Astrocyte of the cerebellum (primary cell): ENCODE data around the gene SLC6A8.

Experiments used
- DNase-seq: peaks from one replicate; pipeline ENCODE4 v3.0.0-alpha.2; 2011; ENCODE audit warnings: low read depth
- H3K4me3 ChIP-seq: 2 replicates; pipeline ENCODE4 v1.5.1; 2011; ENCODE audit warnings: mild to moderate bottlenecking, low read depth, low read length, moderate library complexity
- CTCF ChIP-seq: IDR thresholded peaks from 2 replicates; pipeline ENCODE4 v1.5.1; 2012; ENCODE audit warnings: low read length, low read depth, moderate library complexity, mild to moderate bottlenecking; ENCODE audit errors: missing control alignments
- in situ Hi-C: cut with HindIII; loops from 2 replicates; pipeline ENCODE4 v1.10.0; 2017; ENCODE audit warnings: low sequenced_read_pairs

The SLC6A8 gene

GRCh38 chrX:153644356-153645125 is 43.2 kb upstream of the SLC6A8 start:
- no peak for DNase-seq
- in situ Hi-C loops, result no loop called here
- no peak for TF ChIP-seq CTCF
- no peak overlapping the region for H3K4me3 ChIP-seq

GRCh38 chrX:153645151-153645550 is 42.6 kb upstream of the SLC6A8 start:
- no peak overlapping the region for H3K4me3 ChIP-seq
- no peak for TF ChIP-seq CTCF
- no peak for DNase-seq
- in situ Hi-C loops, result no loop called here

GRCh38 chrX:153645921-153646488 is 41.7 kb upstream of the SLC6A8 start:
- DNase-seq, result no peak
- in situ Hi-C loops, result no loop called here
- no peak overlapping the region for H3K4me3 ChIP-seq
- TF ChIP-seq CTCF, result no peak

- no peak for TF ChIP-seq CTCF
- DNase-seq, result no peak
- no peak within 1 kb of the TSS for H3K4me3 ChIP-seq
- in situ Hi-C loops, result no loop called here
Measured at GRCh38 chrX:153646620-153647373, 40.9 kb upstream of the SLC6A8 start, which contains the start of gene DUSP9. Gene DUSP9 (plus strand): TSS chrX:153647203. CDS start chrX:153647954, 751 bp downstream.

- H3K4me3 ChIP-seq, result no peak overlapping the region
- no peak for DNase-seq
- no peak for TF ChIP-seq CTCF
- in situ Hi-C loops, result no loop called here
Measured at GRCh38 chrX:153647461-153648357, 40.0 kb upstream of the SLC6A8 start.
